Endothelial cell of umbilical vein (primary cell): ENCODE measurements around the gene FNDC3A.

Experiments used
- EZH2 ChIP-seq: IDR thresholded peaks from 2 replicates; pipeline ENCODE4 v1.6.1; 2012; ENCODE audit warnings: borderline replicate concordance, low read depth, mild to moderate bottlenecking, moderate library complexity, low read length, inconsistent platforms; ENCODE audit not compliant: severe bottlenecking
- FOS ChIP-seq: IDR thresholded peaks from 2 replicates; pipeline ENCODE4 v1.6.1; 2011; ENCODE audit warnings: mild to moderate bottlenecking, low read length, moderate library complexity, borderline replicate concordance; ENCODE audit not compliant: insufficient read depth
- GATA2 ChIP-seq: IDR thresholded peaks from 2 replicates; pipeline ENCODE4 v1.7.0; 2011; ENCODE audit warnings: low read depth, mild to moderate bottlenecking, moderate library complexity, mixed read lengths, low read length; ENCODE audit not compliant: insufficient read length, insufficient read depth
- JUN ChIP-seq: IDR thresholded peaks from 2 replicates; pipeline ENCODE4 v1.6.1; 2011; ENCODE audit warnings: borderline replicate concordance, low read depth; ENCODE audit not compliant: insufficient read length, insufficient read depth
- MYC ChIP-seq: IDR thresholded peaks from one replicate; pipeline ENCODE4 v1.6.1; 2011; ENCODE audit warnings: mild to moderate bottlenecking, low read depth, low read length
- POLR2A ChIP-seq: IDR thresholded peaks from 2 replicates; pipeline ENCODE4 v1.6.1; 2012; ENCODE audit warnings: low read depth, mild to moderate bottlenecking, control low read depth, low read length
- POLR2AphosphoS5 ChIP-seq: IDR thresholded peaks from 2 replicates; pipeline ENCODE4 v1.6.1; 2012; ENCODE audit warnings: low read depth, mild to moderate bottlenecking, control low read depth, low read length, moderate library complexity; ENCODE audit not compliant: insufficient read depth
- TF ChIP-seq, protein P1 (sequence below), 2 donors: IDR thresholded peaks; 1 replicate in 1 of 2; 2 replicates in 1 of 2; pipeline ENCODE4 v1.5.1; 2011; ENCODE audit warnings: low read length in 2 of 2, mild to moderate bottlenecking in 2 of 2, moderate library complexity in 2 of 2, control low read depth in 1 of 2, inconsistent platforms in 1 of 2, low read depth in 1 of 2; ENCODE audit not compliant: insufficient read depth in 1 of 2; ENCODE audit errors: extremely low read depth in 1 of 2
- TF ChIP-seq, protein P2 (sequence below): IDR thresholded peaks from 2 replicates; pipeline ENCODE4 v1.6.1; 2011; ENCODE audit not compliant: insufficient read depth, insufficient read length

DNA sequence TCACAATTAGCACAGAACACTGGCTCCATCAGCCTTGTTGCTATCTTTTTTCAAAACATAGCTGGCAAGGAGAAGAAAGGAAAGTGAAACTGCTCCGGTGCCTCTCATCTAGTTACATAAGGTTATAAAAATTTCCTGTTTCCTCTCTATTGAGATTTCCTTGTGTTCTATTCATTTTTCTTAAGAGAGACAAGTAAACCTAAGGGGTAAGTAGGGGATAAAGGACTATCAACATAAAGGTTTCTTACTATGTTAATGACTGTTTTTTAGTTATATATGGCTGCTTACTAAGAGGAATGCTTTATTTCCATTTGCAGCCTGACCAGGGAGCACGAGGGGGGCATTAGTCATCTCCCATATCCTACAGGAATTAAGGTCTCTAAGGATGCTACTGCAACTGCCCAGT, 171.2 kb downstream of the FNDC3A start:
- TF ChIP-seq POLR2A (no peak), POLR2AphosphoS5 (no peak), EZH2 (no peak), JUN (peak; percentile 6), FOS (peak; percentile 51), MYC (no peak), GATA2 (no peak)
- TF ChIP-seq, protein P1, sequence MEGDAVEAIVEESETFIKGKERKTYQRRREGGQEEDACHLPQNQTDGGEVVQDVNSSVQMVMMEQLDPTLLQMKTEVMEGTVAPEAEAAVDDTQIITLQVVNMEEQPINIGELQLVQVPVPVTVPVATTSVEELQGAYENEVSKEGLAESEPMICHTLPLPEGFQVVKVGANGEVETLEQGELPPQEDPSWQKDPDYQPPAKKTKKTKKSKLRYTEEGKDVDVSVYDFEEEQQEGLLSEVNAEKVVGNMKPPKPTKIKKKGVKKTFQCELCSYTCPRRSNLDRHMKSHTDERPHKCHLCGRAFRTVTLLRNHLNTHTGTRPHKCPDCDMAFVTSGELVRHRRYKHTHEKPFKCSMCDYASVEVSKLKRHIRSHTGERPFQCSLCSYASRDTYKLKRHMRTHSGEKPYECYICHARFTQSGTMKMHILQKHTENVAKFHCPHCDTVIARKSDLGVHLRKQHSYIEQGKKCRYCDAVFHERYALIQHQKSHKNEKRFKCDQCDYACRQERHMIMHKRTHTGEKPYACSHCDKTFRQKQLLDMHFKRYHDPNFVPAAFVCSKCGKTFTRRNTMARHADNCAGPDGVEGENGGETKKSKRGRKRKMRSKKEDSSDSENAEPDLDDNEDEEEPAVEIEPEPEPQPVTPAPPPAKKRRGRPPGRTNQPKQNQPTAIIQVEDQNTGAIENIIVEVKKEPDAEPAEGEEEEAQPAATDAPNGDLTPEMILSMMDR (IDR thresholded peaks at IDR 0.05; ENCODE audit: extremely low read depth in 1 of 2, insufficient read depth in 1 of 2, low read depth in 1 of 2, low read length in 2 of 2) = no peak
- TF ChIP-seq, protein P2, sequence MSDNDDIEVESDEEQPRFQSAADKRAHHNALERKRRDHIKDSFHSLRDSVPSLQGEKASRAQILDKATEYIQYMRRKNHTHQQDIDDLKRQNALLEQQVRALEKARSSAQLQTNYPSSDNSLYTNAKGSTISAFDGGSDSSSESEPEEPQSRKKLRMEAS = no peak
